Liver (tissue), 9 donors: ENCODE results near the gene LHFPL3. TPM values are rescaled to one million over a fixed set of nuclear protein-coding genes. Genes with fewer than 3 reads are reported as not detected.

Source experiments
- DNase-seq: peaks from one replicate; pipeline ENCODE4 v3.0.0-alpha.2; 2017; ENCODE audit warnings: low spot score
- H3K27ac ChIP-seq, 2 donors: one replicate each; pipeline ENCODE4 v1.7.0; 2013; ENCODE audit warnings: inconsistent platforms in 2 of 2, low read length in 2 of 2, control low read depth in 1 of 2, low read depth in 1 of 2, mild to moderate bottlenecking in 1 of 2
- H3K27me3 ChIP-seq, 4 donors: one replicate each; pipeline versions ENCODE4 v1.6.1 to v1.7.0; 2013; ENCODE audit warnings: low read length in 3 of 4, inconsistent platforms in 1 of 4, mild to moderate bottlenecking in 1 of 4, moderate library complexity in 1 of 4; ENCODE audit not compliant: control insufficient read depth in 4 of 4, insufficient read depth in 4 of 4
- H3K36me3 ChIP-seq, 4 donors: one replicate each; pipeline versions ENCODE4 v1.6.1 to v1.7.0; 2013; ENCODE audit warnings: low read length in 3 of 4, mild to moderate bottlenecking in 3 of 4, low read depth in 1 of 4, moderate library complexity in 1 of 4; ENCODE audit not compliant: control insufficient read depth in 4 of 4, insufficient read depth in 3 of 4
- H3K4me1 ChIP-seq, 4 donors: one replicate each; pipeline versions ENCODE4 v1.6.1 to v1.7.0; 2013; ENCODE audit warnings: low read length in 3 of 4, mild to moderate bottlenecking in 3 of 4, moderate library complexity in 1 of 4; ENCODE audit not compliant: control insufficient read depth in 4 of 4, insufficient read depth in 4 of 4
- H3K4me3 ChIP-seq, 3 donors: one replicate each; pipeline versions ENCODE4 v1.6.1 to v1.7.0; 2013; ENCODE audit warnings: low read length in 3 of 3, control low read depth in 1 of 3, low read depth in 1 of 3, mild to moderate bottlenecking in 1 of 3
- H3K9ac ChIP-seq, 2 donors: one replicate each; pipeline ENCODE4 v1.7.0; 2013; ENCODE audit warnings: low read length in 2 of 2, mild to moderate bottlenecking in 2 of 2, moderate library complexity in 2 of 2, control low read depth in 1 of 2, low read depth in 1 of 2
- H3K9me3 ChIP-seq, 4 donors: one replicate each; pipeline versions ENCODE4 v1.6.1 to v1.7.0; 2013; ENCODE audit warnings: low read length in 3 of 4; ENCODE audit not compliant: control insufficient read depth in 4 of 4
- ATF3 ChIP-seq: IDR thresholded peaks from 2 replicates; pipeline ENCODE4 v1.6.1; 2016; ENCODE audit warnings: antibody characterized with exemption
- CTCF ChIP-seq: fragments of 150-350 bp; IDR thresholded peaks from 2 replicates; pipeline ENCODE4 v1.5.1; 2017; ENCODE audit warnings: improper control_type of control experiment, low read depth, low read length; ENCODE audit not compliant: missing input control
- EGR1 ChIP-seq, 2 donors: IDR thresholded peaks; 2 replicates each; pipeline ENCODE4 v1.6.1; 2016 to 2018; ENCODE audit warnings: antibody characterized with exemption in 2 of 2, low read depth in 2 of 2
- FOXA1 ChIP-seq: IDR thresholded peaks from 2 replicates; pipeline ENCODE4 v1.6.1; 2016; ENCODE audit warnings: antibody characterized with exemption
- FOXA2 ChIP-seq: IDR thresholded peaks from 2 replicates; pipeline ENCODE4 v1.6.1; 2016; ENCODE audit warnings: antibody characterized with exemption
- GABPA ChIP-seq, 2 donors: IDR thresholded peaks in 1 of 2; conservative IDR thresholded peaks in 1 of 2; 2 replicates each; pipeline ENCODE4 v1.6.1; 2016; ENCODE audit warnings: antibody characterized with exemption in 2 of 2, mild to moderate bottlenecking in 1 of 2, moderate library complexity in 1 of 2
- HNF4A ChIP-seq, 2 donors: conservative IDR thresholded peaks; 2 replicates each; pipeline ENCODE4 v1.6.1; 2016; ENCODE audit warnings: antibody characterized with exemption in 2 of 2, mild to moderate bottlenecking in 2 of 2
- HNF4G ChIP-seq: IDR thresholded peaks from 2 replicates; pipeline ENCODE4 v1.6.1; 2016; ENCODE audit warnings: antibody characterized with exemption
- RAD21 ChIP-seq, 2 donors: IDR thresholded peaks; 2 replicates each; pipeline ENCODE4 v1.6.1; 2016; ENCODE audit warnings: antibody characterized with exemption in 2 of 2, mild to moderate bottlenecking in 2 of 2
- REST ChIP-seq: IDR thresholded peaks from 2 replicates; pipeline ENCODE4 v1.6.1; 2016; ENCODE audit warnings: antibody characterized with exemption, mild to moderate bottlenecking
- RXRA ChIP-seq, 2 donors: IDR thresholded peaks; 2 replicates each; pipeline ENCODE4 v1.6.1; 2017 to 2018; ENCODE audit warnings: antibody characterized with exemption in 2 of 2, mild to moderate bottlenecking in 1 of 2
- TAF1 ChIP-seq: conservative IDR thresholded peaks from 2 replicates; pipeline ENCODE4 v1.6.1; 2016; ENCODE audit warnings: antibody characterized with exemption, mild to moderate bottlenecking
- YY1 ChIP-seq: IDR thresholded peaks from 2 replicates; pipeline ENCODE4 v1.6.1; 2016; ENCODE audit warnings: antibody characterized with exemption, mild to moderate bottlenecking
- ZBTB33 ChIP-seq: IDR thresholded peaks from 2 replicates; pipeline ENCODE4 v1.6.1; 2016; ENCODE audit warnings: antibody characterized with exemption
- WGBS: extraction: QIAGEN DNeasy Blood & Tissue Kit; methylation state at CpG from one replicate; pipeline ENCODE4 v1.1.7; 2013; 5-methylcytosine and 5-hydroxymethylcytosine counted together
- polyA plus RNA-seq, 2 donors: library from polyadenylated mRNA; stranded (reverse) in 1 of 2; unstranded in 1 of 2; fragments of 200-250 nt in 1 of 2; fragments of >200 nt in 1 of 2; fragmentation: Nextera tagmentation in 1 of 2; extraction: Ambion mirVana in 1 of 2; gene quantifications; one replicate each; pipeline versions ENCODE4 v1.2.1 to v1.2.3, GENCODE V29; 2013 to 2015
- total RNA-seq, 2 donors: library from RNA; depleted of rRNA; stranded (reverse); fragments of >200 nt; gene quantifications; one replicate each; pipeline ENCODE4 v1.2.3, GENCODE V29; 2014
- donor health status: healthy.
- donor health status: healthy.
- donor health status: healthy.
- donor health status: healthy.
- donor health status: healthy.

The LHFPL3 gene
- total and polyA plus RNA-seq, 4 donors = not detected

GRCh38 chr7:104838537-104839299 lies 510.3 kb downstream of the LHFPL3 start:
- Histone ChIP-seq H3K27me3 (peaks cover 0 to 6% (median 0%) of the 10 kb centered on the region in 4 donors), H3K36me3 (no peaks in the 10 kb centered on the region), H3K4me1 (no peaks in the 10 kb centered on the region), H3K9ac (no peak overlapping the region), H3K27ac (no peak overlapping the region), H3K4me3 (no peak overlapping the region), H3K9me3 (no peaks in the 10 kb centered on the region)
- TF ChIP-seq ATF3 (no peak), HNF4A (conservative IDR thresholded peaks at IDR 0.05) (no peak), EGR1 (IDR thresholded peaks at IDR 0.05; ENCODE audit: low read depth in 2 of 2) (no peak), GABPA (IDR thresholded peaks at IDR 0.05 in 1 of 2, conservative IDR thresholded peaks at IDR 0.05 in 1 of 2) (no peak)
- 69% methylated on average over 3 of the region's 3 CpGs for WGBS
- no peak for DNase-seq

GRCh38 chr7:104839842-104840241 lies 511.4 kb downstream of the LHFPL3 start:
- no peaks in the 10 kb centered on the region for H3K4me1 ChIP-seq
- H3K36me3 ChIP-seq = no peaks in the 10 kb centered on the region
- H3K4me3 ChIP-seq = no peak overlapping the region
- no peaks in the 10 kb centered on the region for H3K9me3 ChIP-seq
- H3K9ac ChIP-seq = no peak overlapping the region
- DNase-seq = no peak
- no peak overlapping the region for H3K27ac ChIP-seq
- peaks cover 0 to 6% (median 0%) of the 10 kb centered on the region in 4 donors for H3K27me3 ChIP-seq
- TF ChIP-seq CTCF = no peak
- no peak for TF ChIP-seq RXRA (IDR thresholded peaks at IDR 0.05)
- TF ChIP-seq HNF4A (conservative IDR thresholded peaks at IDR 0.05) = no peak
- no peak for TF ChIP-seq FOXA2
- no peak for TF ChIP-seq RAD21 (IDR thresholded peaks at IDR 0.05)
- TF ChIP-seq HNF4G = no peak
- no peak for TF ChIP-seq ZBTB33
- no peak for TF ChIP-seq YY1

GRCh38 chr7:104841798-104842197 lies 513.4 kb downstream of the LHFPL3 start:
- Histone ChIP-seq H3K9me3 (no peaks in the 10 kb centered on the region), H3K9ac (no peak overlapping the region), H3K36me3 (no peaks in the 10 kb centered on the region), H3K4me3 (no peak overlapping the region), H3K27me3 (peaks cover 0 to 18% (median 2%) of the 10 kb centered on the region in 4 donors), H3K27ac (no peak overlapping the region), H3K4me1 (no peaks in the 10 kb centered on the region)
- WGBS = 34% methylated on average over 1 of the region's 1 CpG
- no peak for DNase-seq
- no peak for TF ChIP-seq FOXA1
- TF ChIP-seq TAF1 = no peak
- TF ChIP-seq REST = no peak
- no peak for TF ChIP-seq ZBTB33
- TF ChIP-seq FOXA2 = no peak
- no peak for TF ChIP-seq CTCF
- no peak for TF ChIP-seq HNF4G
- no peak for TF ChIP-seq GABPA (IDR thresholded peaks at IDR 0.05 in 1 of 2, conservative IDR thresholded peaks at IDR 0.05 in 1 of 2)
- no peak for TF ChIP-seq YY1
